Psoas muscle (tissue), 8 donors: ENCODE results near the gene ARHGEF37. TPM values are rescaled to one million over a fixed set of nuclear protein-coding genes. Genes with fewer than 3 reads are reported as not detected.

Experiments
- ATAC-seq, 4 donors: fragments of 200-7000 bp; cut with Tn5 transposase; one replicate each; pipeline ENCODE4 v1.9.1; 2020; ENCODE audit warnings: moderate library complexity in 3 of 4, mild to moderate bottlenecking in 2 of 4
- DNase-seq, 2 donors: peaks; one replicate each; pipeline ENCODE4 v3.0.0-alpha.2; 2020
- H3K27ac ChIP-seq: fragments of 200-600 bp; one replicate; pipeline ENCODE4 v1.8.0; 2022
- H3K27me3 ChIP-seq, 3 donors: fragments of 200-600 bp in 1 of 3; one replicate each; pipeline versions ENCODE4 v1.6.1 to v1.8.0; 2013 to 2022; ENCODE audit warnings: low read length in 2 of 3, mild to moderate bottlenecking in 2 of 3, moderate library complexity in 1 of 3; ENCODE audit not compliant: insufficient read depth in 3 of 3
- H3K36me3 ChIP-seq, 2 donors: fragments of 200-600 bp in 1 of 2; one replicate each; pipeline versions ENCODE4 v1.6.1 to v1.8.0; 2013 to 2022; ENCODE audit warnings: low read depth in 1 of 2, mild to moderate bottlenecking in 1 of 2, moderate library complexity in 1 of 2; ENCODE audit not compliant: insufficient read depth in 1 of 2
- H3K4me1 ChIP-seq: fragments of 200-600 bp; one replicate; pipeline ENCODE4 v1.8.0; 2022
- H3K4me3 ChIP-seq: fragments of 200-600 bp; one replicate; pipeline ENCODE4 v1.8.0; 2022; ENCODE audit warnings: mild to moderate bottlenecking
- H3K9me3 ChIP-seq: fragments of 200-600 bp; one replicate; pipeline ENCODE4 v1.8.0; 2022
- WGBS, 3 donors: extraction: QIAGEN DNeasy Blood & Tissue Kit; methylation state at CpG; one replicate each; pipeline versions ENCODE4 v1.1.6 to v1.1.7; 2013; 5-methylcytosine and 5-hydroxymethylcytosine counted together
- intact Hi-C, 2 donors: fragments of 100-400 bp; cut with DNase I; formaldehyde crosslinking; loops; one replicate each; pipeline versions ENCODE4 v1.11.0 to v1.14.2; 2022
- polyA plus RNA-seq, 3 donors: library from polyadenylated mRNA; stranded (reverse); fragments of 200-250 nt; gene quantifications; one replicate each; pipeline ENCODE4 v1.2.3, GENCODE V29; 2013
- total RNA-seq, 4 donors: library from RNA; stranded (reverse); fragmentation: NEBNext Ultra II Directional in 2 of 4; extraction: Animal tissue kit (Norgen Biotek cat#: 25700) in 2 of 4; gene quantifications; one replicate each; pipeline versions ENCODE4 v1.2.1 to v1.2.4, GENCODE V29; 2021 to 2023
- TF ChIP-seq, protein P1 (sequence below): fragments of 200-600 bp; IDR thresholded peaks from one replicate; pipeline ENCODE4 v1.8.0; 2022; ENCODE audit warnings: antibody characterized with exemption
- donor health status: healthy with polysubstance abuse.
- donor health status: DM: no; HTN: no; CAD: no; lungs with moderate emphysema.
- donor health status: Bipolar disorder and iron deficiency.
- donor health status: healthy.
- donor health status: DM: yes; HTN: yes; CAD: no.
- donor health status: DM: no; HTN: no; CAD: no.
- donor health status: DM: no; HTN: no; CAD: no.
- donor health status: DM: yes; HTN: yes; CAD: no.

ARHGEF37 gene
- total and polyA plus RNA-seq, 7 donors, result 2.3 to 29.3 (median 13.4) TPM

GRCh38 chr5:149605998-149606724, 24.9 kb downstream of the ARHGEF37 start:
- DNase-seq (peak; percentile 32 to 66), ATAC-seq (peak; percentile 71 to 90 (median 81))
- peaks cover 5 to 35% of the 10 kb centered on the region in 2 donors for H3K36me3 ChIP-seq

GRCh38 chr5:149608936-149609545, 27.7 kb downstream of the ARHGEF37 start:
- H3K36me3 ChIP-seq, result peaks cover 2 to 28% of the 10 kb centered on the region in 2 donors
- peaks cover 46% of the 10 kb centered on the region for H3K4me1 ChIP-seq
- H3K27me3 ChIP-seq, result no peaks in the 10 kb centered on the region
- TF ChIP-seq, protein P1, sequence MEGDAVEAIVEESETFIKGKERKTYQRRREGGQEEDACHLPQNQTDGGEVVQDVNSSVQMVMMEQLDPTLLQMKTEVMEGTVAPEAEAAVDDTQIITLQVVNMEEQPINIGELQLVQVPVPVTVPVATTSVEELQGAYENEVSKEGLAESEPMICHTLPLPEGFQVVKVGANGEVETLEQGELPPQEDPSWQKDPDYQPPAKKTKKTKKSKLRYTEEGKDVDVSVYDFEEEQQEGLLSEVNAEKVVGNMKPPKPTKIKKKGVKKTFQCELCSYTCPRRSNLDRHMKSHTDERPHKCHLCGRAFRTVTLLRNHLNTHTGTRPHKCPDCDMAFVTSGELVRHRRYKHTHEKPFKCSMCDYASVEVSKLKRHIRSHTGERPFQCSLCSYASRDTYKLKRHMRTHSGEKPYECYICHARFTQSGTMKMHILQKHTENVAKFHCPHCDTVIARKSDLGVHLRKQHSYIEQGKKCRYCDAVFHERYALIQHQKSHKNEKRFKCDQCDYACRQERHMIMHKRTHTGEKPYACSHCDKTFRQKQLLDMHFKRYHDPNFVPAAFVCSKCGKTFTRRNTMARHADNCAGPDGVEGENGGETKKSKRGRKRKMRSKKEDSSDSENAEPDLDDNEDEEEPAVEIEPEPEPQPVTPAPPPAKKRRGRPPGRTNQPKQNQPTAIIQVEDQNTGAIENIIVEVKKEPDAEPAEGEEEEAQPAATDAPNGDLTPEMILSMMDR, result no peak
- H3K9me3 ChIP-seq, result no peaks in the 10 kb centered on the region
- intact Hi-C loops, result no loop called here
- H3K27ac ChIP-seq, result peak overlapping the region; percentile 14
- H3K4me3 ChIP-seq, result no peak overlapping the region
- ATAC-seq (no peak), DNase-seq (no peak)
- 75 to 85% (median 79%) methylated on average over 4 of the region's 4 CpGs for WGBS, 3 donors

More at GRCh38 chr5:149605998-149606724, 24.9 kb downstream of the ARHGEF37 start:
- Histone ChIP-seq H3K27me3 (no peaks in the 10 kb centered on the region), H3K4me1 (peaks cover 49% of the 10 kb centered on the region), H3K4me3 (no peak overlapping the region), H3K27ac (peak overlapping the region; percentile 73), H3K9me3 (no peaks in the 10 kb centered on the region)
- 61 to 78% (median 65%) methylated on average over 11 of the region's 11 CpGs for WGBS, 3 donors
- intact Hi-C loops, result no loop called here
- TF ChIP-seq, protein P1, result no peak

- H3K27me3 ChIP-seq, result no peaks in the 10 kb centered on the region
- peaks cover 2 to 28% of the 10 kb centered on the region in 2 donors for H3K36me3 ChIP-seq
- no peak overlapping the region for H3K4me3 ChIP-seq
- intact Hi-C loops, result no loop called here
- H3K27ac ChIP-seq, result no peak overlapping the region
- DNase-seq, result no peak
- TF ChIP-seq, protein P1, result no peak
- peaks cover 48% of the 10 kb centered on the region for H3K4me1 ChIP-seq
- WGBS, 3 donors, result 81 to 90% (median 88%) methylated on average over 14 of the region's 14 CpGs
- no peaks in the 10 kb centered on the region for H3K9me3 ChIP-seq
- ATAC-seq, result no peak
These were observed 28.4 kb downstream of the ARHGEF37 start for GRCh38 chr5:149609640-149610219.

GRCh38 chr5:149610589-149611255, 29.4 kb downstream of the ARHGEF37 start:
- H3K36me3 ChIP-seq, result peaks cover 2 to 28% of the 10 kb centered on the region in 2 donors
- peaks cover 41% of the 10 kb centered on the region for H3K4me1 ChIP-seq
- intact Hi-C loops, result no loop called here
- DNase-seq, result no peak
- no peak overlapping the region for H3K4me3 ChIP-seq
- WGBS, 3 donors, result 95 to 96% (median 96%) methylated on average over 4 of the region's 4 CpGs
- H3K27me3 ChIP-seq, result no peaks in the 10 kb centered on the region
- peak overlapping the region; percentile 81 for H3K27ac ChIP-seq
- TF ChIP-seq, protein P1, result no peak
- peak in 1 of 4 donors; percentile 3 for ATAC-seq
- no peaks in the 10 kb centered on the region for H3K9me3 ChIP-seq
